D721Med (cell line): ENCODE data around the gene SCAF4.
"Not testable (repeated sequence)": the region's sequence is repeated elsewhere in the genome, so short reads cannot be mapped to it uniquely, and the experiment has no call there.

Experiments used
- DNase-seq: peaks from one replicate; pipeline ENCODE4 v3.0.0; 2011; ENCODE audit warnings: low spot score; ENCODE audit not compliant: insufficient read length
- FAIRE-seq: peaks from 2 replicates; lab custom pipeline; 2011; peaks lifted over from hg19 to GRCh38; lab: Jason Lieb, UNC
- TF ChIP-seq, protein P1 (sequence below): IDR thresholded peaks from 2 replicates; pipeline ENCODE4 v1.5.1; 2012; ENCODE audit warnings: mild to moderate bottlenecking, control low read depth; ENCODE audit not compliant: insufficient read depth; ENCODE audit errors: missing control alignments

The SCAF4 gene

DNA sequence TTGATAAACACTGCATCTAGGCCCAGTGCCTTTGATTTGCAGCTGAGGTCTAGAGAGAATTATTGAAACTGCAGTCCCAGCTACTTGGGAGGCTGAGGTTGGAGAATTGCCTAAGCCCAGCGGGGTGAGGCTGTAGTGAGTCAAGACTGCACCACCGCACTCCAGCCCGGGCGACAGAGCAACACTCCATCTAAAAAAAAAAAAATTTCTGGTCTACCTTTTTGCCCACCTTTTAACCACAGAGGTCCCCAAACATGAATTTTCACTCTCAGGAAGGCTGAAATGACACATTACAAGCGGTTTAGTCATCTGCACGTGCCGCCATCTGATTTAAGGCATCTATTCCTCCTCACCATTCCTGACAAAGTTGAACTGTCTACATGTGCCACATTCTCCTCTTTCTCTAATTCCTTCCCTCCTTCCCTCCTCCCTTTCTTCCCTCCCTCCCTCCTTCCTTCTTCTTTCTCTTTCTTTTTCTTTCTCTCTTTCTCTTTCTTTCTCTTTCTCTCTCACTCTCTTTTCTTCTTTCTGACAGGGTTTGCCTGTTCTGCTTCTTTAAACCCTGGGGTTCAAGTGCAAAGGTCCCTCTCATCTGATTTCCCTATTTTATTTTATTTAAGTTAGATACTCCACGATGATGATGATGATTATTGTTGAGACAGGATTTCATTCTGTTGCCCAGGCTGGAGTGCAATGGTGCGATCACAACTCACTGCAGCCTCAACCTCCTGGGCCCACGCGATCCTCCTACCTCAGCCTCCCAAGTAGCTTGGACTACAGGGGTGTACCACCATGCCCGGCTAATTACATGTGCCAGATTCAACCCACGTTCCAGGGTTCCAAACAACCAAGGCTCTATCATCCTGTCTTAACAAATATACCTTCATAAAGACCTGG lies 75.5 kb downstream of the SCAF4 start:
- TF ChIP-seq, protein P1, sequence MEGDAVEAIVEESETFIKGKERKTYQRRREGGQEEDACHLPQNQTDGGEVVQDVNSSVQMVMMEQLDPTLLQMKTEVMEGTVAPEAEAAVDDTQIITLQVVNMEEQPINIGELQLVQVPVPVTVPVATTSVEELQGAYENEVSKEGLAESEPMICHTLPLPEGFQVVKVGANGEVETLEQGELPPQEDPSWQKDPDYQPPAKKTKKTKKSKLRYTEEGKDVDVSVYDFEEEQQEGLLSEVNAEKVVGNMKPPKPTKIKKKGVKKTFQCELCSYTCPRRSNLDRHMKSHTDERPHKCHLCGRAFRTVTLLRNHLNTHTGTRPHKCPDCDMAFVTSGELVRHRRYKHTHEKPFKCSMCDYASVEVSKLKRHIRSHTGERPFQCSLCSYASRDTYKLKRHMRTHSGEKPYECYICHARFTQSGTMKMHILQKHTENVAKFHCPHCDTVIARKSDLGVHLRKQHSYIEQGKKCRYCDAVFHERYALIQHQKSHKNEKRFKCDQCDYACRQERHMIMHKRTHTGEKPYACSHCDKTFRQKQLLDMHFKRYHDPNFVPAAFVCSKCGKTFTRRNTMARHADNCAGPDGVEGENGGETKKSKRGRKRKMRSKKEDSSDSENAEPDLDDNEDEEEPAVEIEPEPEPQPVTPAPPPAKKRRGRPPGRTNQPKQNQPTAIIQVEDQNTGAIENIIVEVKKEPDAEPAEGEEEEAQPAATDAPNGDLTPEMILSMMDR, result no peak
- DNase-seq (no peak), FAIRE-seq (no peak)

DNA sequence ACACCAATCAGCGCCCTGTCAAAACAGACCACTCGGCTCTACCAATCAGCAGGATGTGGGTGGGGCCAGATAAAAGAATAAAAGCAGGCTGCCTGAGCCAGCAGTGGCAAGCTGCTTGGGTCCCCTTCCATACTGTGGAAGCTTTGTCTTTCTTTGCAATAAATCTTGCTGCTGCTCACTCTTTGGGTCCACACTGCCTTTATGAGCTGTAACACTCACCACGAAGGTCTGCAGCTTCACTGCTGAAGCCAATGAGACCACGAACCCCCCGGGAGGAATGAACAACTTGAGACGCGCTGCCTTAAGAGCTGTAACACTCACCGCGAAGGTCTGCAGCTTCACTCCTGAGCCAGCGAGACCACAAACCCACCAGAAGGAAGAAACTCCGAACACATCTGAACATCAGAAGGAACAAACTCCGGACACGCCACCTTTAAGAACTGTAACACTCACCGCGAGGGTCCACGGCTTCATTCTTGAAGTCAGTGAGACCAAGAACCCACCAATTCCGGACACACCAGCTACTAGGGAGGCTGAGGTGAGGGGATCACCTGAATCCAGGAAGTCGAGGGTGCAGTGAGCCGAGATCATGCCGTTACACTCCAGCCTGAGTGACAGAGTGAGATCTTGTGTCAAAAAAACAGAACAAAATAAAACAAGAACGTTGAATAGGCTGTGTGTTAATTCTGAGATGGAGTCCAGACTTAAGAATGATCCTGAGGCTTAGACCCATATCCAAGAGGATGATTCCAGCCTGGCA lies 76.9 kb downstream of the SCAF4 start:
- FAIRE-seq, DNase-seq: not testable (repeated sequence)

- TF ChIP-seq, protein P1, result no peak
- no peak for DNase-seq
- FAIRE-seq, result no peak
Measured at GRCh38 chr21:31654340-31654739, 77.6 kb downstream of the SCAF4 start.

DNA sequence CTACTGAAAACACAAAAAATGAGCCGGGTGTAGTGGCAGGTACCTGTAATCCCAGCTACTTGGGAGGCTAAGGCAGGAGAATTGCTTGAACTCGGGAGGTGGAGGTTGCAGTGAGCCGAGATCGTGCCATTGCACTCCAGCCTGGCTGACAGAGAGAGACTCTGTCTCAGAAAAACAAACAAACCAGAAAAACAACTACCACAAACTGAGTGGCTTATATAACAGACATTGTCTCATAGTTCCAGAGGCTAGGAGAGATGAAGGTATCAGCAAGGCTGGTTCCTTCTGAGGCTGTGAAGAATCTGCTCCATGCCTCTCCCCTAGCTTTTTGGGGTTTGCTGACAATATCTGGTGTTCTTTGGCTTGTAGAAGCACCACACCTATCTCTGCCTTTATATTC lies 80.4 kb downstream of the SCAF4 start:
- FAIRE-seq, DNase-seq: not testable (repeated sequence)

GRCh38 chr21:31650930-31651329 lies 81.0 kb downstream of the SCAF4 start:
- DNase-seq, result no peak
- TF ChIP-seq, protein P1, result no peak
- FAIRE-seq, result no peak

GRCh38 chr21:31647650-31648049 lies 84.3 kb downstream of the SCAF4 start:
- TF ChIP-seq, protein P1, result no peak
- DNase-seq (no peak), FAIRE-seq (no peak)

DNA sequence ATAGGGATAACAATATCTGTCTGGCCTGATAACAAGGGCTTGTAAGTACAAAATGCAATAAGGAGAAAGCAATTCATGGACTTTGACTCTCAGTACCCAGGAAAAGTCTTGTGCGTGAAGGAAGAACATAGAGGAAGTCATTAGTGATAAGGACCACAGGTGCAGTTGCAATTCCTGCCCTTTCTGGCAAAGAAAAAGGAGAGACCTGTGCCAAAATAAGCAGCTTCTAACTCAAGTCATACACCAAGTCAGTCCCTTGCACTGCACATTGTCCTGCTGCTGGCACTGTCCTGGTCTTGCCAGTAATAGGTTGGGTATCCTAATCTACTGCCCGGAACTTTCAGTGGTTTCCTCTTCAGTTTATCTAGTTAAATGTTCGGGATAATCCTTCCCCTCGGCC lies 87.3 kb downstream of the SCAF4 start:
- DNase-seq (no peak), FAIRE-seq (no peak)
- TF ChIP-seq, protein P1, result no peak

GRCh38 chr21:31641416-31641922 lies 90.4 kb downstream of the SCAF4 start:
- DNase-seq (no peak), FAIRE-seq (no peak)
- TF ChIP-seq, protein P1, result no peak
